WTC11 (cell line): ENCODE results near the gene PPP1R16B. TPM values are rescaled to one million over a fixed set of nuclear protein-coding genes. Genes with fewer than 3 reads are reported as not detected.

Source experiments
- ATAC-seq: fragments of 200-7000 bp; cut with Tn5 transposase; 2 replicates; pipeline ENCODE4 v1.10.0; 2021; ENCODE audit warnings: mild to moderate bottlenecking, moderate library complexity
- CTCF ChIA-PET: fragments of 300-600 bp; sonication (Branson Sonifier 250); formaldehyde crosslinking; loops from one replicate; lab custom pipeline; 2021; ENCODE audit warnings: antibody characterized with exemption; lab: Charles Lee
- POLR2A ChIA-PET: fragments of 350-600 bp; sonication (Branson Sonifier 250); formaldehyde crosslinking; loops from one replicate; lab custom pipeline; 2021; ENCODE audit warnings: antibody characterized with exemption; lab: Charles Lee
- DNase-seq: peaks from one replicate; pipeline ENCODE4 v3.0.0; 2021; ENCODE audit warnings: low spot score
- H3K27ac Mint-ChIP-seq: 2 replicates; pipeline ENCODE4 v1.8.0; 2021; ENCODE audit warnings: mixed read lengths
- H3K27me3 Mint-ChIP-seq: 2 replicates; pipeline ENCODE4 v1.8.0; 2021; ENCODE audit warnings: low read depth, mild to moderate bottlenecking, moderate library complexity, mixed read lengths
- H3K36me3 Mint-ChIP-seq: 2 replicates; pipeline ENCODE4 v1.8.0; 2021; ENCODE audit warnings: mixed read lengths
- H3K4me1 Mint-ChIP-seq: 2 replicates; pipeline ENCODE4 v1.8.0; 2022; ENCODE audit warnings: mixed read lengths
- H3K4me3 Mint-ChIP-seq: 2 replicates; pipeline ENCODE4 v1.8.0; 2021; ENCODE audit warnings: mild to moderate bottlenecking, moderate library complexity, mixed read lengths
- H3K9me3 Mint-ChIP-seq: 2 replicates; pipeline ENCODE4 v1.8.0; 2021; ENCODE audit warnings: mixed read lengths
- ATF2 ChIP-seq: sonication (generic); formaldehyde crosslinking; IDR thresholded peaks from 2 replicates; pipeline ENCODE4 v1.8.1; 2022; ENCODE audit warnings: low read depth, missing genetic modification reagents, borderline replicate concordance
- ATF3 ChIP-seq: sonication (generic); formaldehyde crosslinking; conservative IDR thresholded peaks from 2 replicates; pipeline ENCODE4 v1.8.1; 2022; ENCODE audit warnings: mild to moderate bottlenecking, missing genetic modification reagents
- E2F5 ChIP-seq: sonication (generic); formaldehyde crosslinking; IDR thresholded peaks from 2 replicates; pipeline ENCODE4 v1.8.1; 2022; ENCODE audit warnings: mild to moderate bottlenecking, moderate library complexity, missing genetic modification reagents
- ELF4 ChIP-seq: sonication (generic); formaldehyde crosslinking; IDR thresholded peaks from 2 replicates; pipeline ENCODE4 v1.8.1; 2022; ENCODE audit warnings: low read depth, mild to moderate bottlenecking, moderate library complexity, missing genetic modification reagents
- ETV6 ChIP-seq: sonication (generic); formaldehyde crosslinking; IDR thresholded peaks from 2 replicates; pipeline ENCODE4 v1.8.1; 2022; ENCODE audit warnings: mild to moderate bottlenecking, missing genetic modification reagents
- FOXP1 ChIP-seq: sonication (generic); formaldehyde crosslinking; IDR thresholded peaks from 2 replicates; pipeline ENCODE4 v1.8.0; 2022; ENCODE audit warnings: missing genetic modification reagents, mild to moderate bottlenecking, moderate library complexity, borderline replicate concordance
- FOXP4 ChIP-seq: sonication (generic); formaldehyde crosslinking; IDR thresholded peaks from 2 replicates; pipeline ENCODE4 v1.8.0; 2022; ENCODE audit warnings: mild to moderate bottlenecking, missing genetic modification reagents
- GRHL2 ChIP-seq: fragments of 250-450 bp; sonication (Bioruptor Pico); IDR thresholded peaks from 2 replicates; pipeline ENCODE4 v1.8.0; 2022; ENCODE audit warnings: mild to moderate bottlenecking, moderate library complexity; ENCODE audit not compliant: insufficient replicate concordance, severe bottlenecking
- NR1H2 ChIP-seq: sonication (generic); formaldehyde crosslinking; IDR thresholded peaks from 2 replicates; pipeline ENCODE4 v1.9.0; 2021; ENCODE audit warnings: mild to moderate bottlenecking, moderate library complexity, missing genetic modification reagents
- NR3C1 ChIP-seq: sonication (generic); formaldehyde crosslinking; conservative IDR thresholded peaks from 2 replicates; pipeline ENCODE4 v1.8.1; 2023; ENCODE audit warnings: low read depth, mild to moderate bottlenecking, missing genetic modification reagents
- OVOL2 ChIP-seq: fragments of 250-450 bp; sonication (Bioruptor Pico); IDR thresholded peaks from 2 replicates; pipeline ENCODE4 v1.9.0; 2021; ENCODE audit warnings: mild to moderate bottlenecking, borderline replicate concordance
- PREB ChIP-seq: sonication (generic); formaldehyde crosslinking; IDR thresholded peaks from 2 replicates; pipeline ENCODE4 v1.8.1; 2022; ENCODE audit warnings: mild to moderate bottlenecking, missing genetic modification reagents, moderate library complexity, borderline replicate concordance
- RELA ChIP-seq: sonication (generic); formaldehyde crosslinking; IDR thresholded peaks from 2 replicates; pipeline ENCODE4 v1.8.1; 2022; ENCODE audit warnings: missing genetic modification reagents, mild to moderate bottlenecking, borderline replicate concordance
- SMAD4 ChIP-seq: sonication (generic); formaldehyde crosslinking; IDR thresholded peaks from 2 replicates; pipeline ENCODE4 v1.8.0; 2022; ENCODE audit warnings: mild to moderate bottlenecking, missing genetic modification reagents
- ZBTB21 ChIP-seq: sonication (generic); formaldehyde crosslinking; IDR thresholded peaks from 2 replicates; pipeline ENCODE4 v1.8.1; 2023; ENCODE audit warnings: mild to moderate bottlenecking, missing genetic modification reagents, borderline replicate concordance
- ZMAT4 ChIP-seq: fragments of 250-450 bp; sonication (Bioruptor Pico); IDR thresholded peaks from 2 replicates; pipeline ENCODE4 v1.9.0; 2021; ENCODE audit warnings: mild to moderate bottlenecking
- ZNF121 ChIP-seq: sonication (generic); formaldehyde crosslinking; IDR thresholded peaks from 2 replicates; pipeline ENCODE4 v1.8.0; 2023; ENCODE audit warnings: missing genetic modification reagents
- ZNF232 ChIP-seq: sonication (generic); formaldehyde crosslinking; IDR thresholded peaks from 2 replicates; pipeline ENCODE4 v1.8.0; 2022; ENCODE audit warnings: mild to moderate bottlenecking, missing genetic modification reagents
- ZNF532 ChIP-seq: fragments of 250-450 bp; sonication (Bioruptor Pico); IDR thresholded peaks from 2 replicates; pipeline ENCODE4 v1.9.0; 2021; ENCODE audit warnings: mild to moderate bottlenecking, borderline replicate concordance
- total RNA-seq: library from RNA; stranded (reverse); gene quantifications from 3 replicates; pipeline ENCODE4 v1.2.3, GENCODE V29; 2021

Gene PPP1R16B
- total RNA-seq, 1 experiment from 2014 or later: 12.0 TPM

GRCh38 chr20:38950254-38950653, 144.8 kb downstream of the PPP1R16B start (continued):
- no peak for TF ChIP-seq ZNF532

- no peaks in the 10 kb centered on the region for H3K4me1 Mint-ChIP-seq
- TF ChIP-seq NR3C1 (CRISPR knock-in tag) (no peak), GRHL2 (no peak), ATF2 (CRISPR knock-in tag) (no peak), SMAD4 (no peak), ZBTB21 (CRISPR knock-in tag) (no peak)
- peaks cover 77% of the 10 kb centered on the region for H3K36me3 Mint-ChIP-seq
- no peak for DNase-seq
- no peaks in the 10 kb centered on the region for H3K27me3 Mint-ChIP-seq
- ChIA-PET POLR2A (no interaction called here), CTCF (no interaction called here)
- H3K9me3 Mint-ChIP-seq: no peaks in the 10 kb centered on the region
- H3K27ac Mint-ChIP-seq: no peak overlapping the region
- H3K4me3 Mint-ChIP-seq: no peak overlapping the region
- no peak for ATAC-seq
Observed at GRCh38 chr20:38951611-38952010, 146.1 kb downstream of the PPP1R16B start.

GRCh38 chr20:38952153-38952552, 146.7 kb downstream of the PPP1R16B start:
- CTCF ChIA-PET: no interaction called here
- H3K9me3 Mint-ChIP-seq: no peaks in the 10 kb centered on the region
- no peaks in the 10 kb centered on the region for H3K27me3 Mint-ChIP-seq
- no peak overlapping the region for H3K27ac Mint-ChIP-seq
- ATAC-seq: no peak
- peaks cover 71% of the 10 kb centered on the region for H3K36me3 Mint-ChIP-seq
- no peak for TF ChIP-seq SMAD4
- no peak for TF ChIP-seq PREB
- no peak for TF ChIP-seq ETV6 (CRISPR knock-in tag)
- no peak for TF ChIP-seq ELF4 (CRISPR knock-in tag)
- no peak for TF ChIP-seq ZNF121 (CRISPR knock-in tag)
- no peak for TF ChIP-seq ATF3 (CRISPR knock-in tag)
- no peak for TF ChIP-seq OVOL2 (CRISPR knock-in tag)
- TF ChIP-seq FOXP1 (CRISPR knock-in tag): no peak
- no peak for TF ChIP-seq NR1H2 (CRISPR knock-in tag)
- no peak for TF ChIP-seq ZMAT4 (CRISPR knock-in tag)
- TF ChIP-seq RELA (CRISPR knock-in tag): no peak
- TF ChIP-seq E2F5 (CRISPR knock-in tag): no peak
- no peak for TF ChIP-seq ZNF232 (CRISPR knock-in tag)
- no peak for TF ChIP-seq FOXP4 (CRISPR knock-in tag)
- H3K4me3 Mint-ChIP-seq: no peak overlapping the region
- POLR2A ChIA-PET: no interaction called here
- DNase-seq: no peak
- H3K4me1 Mint-ChIP-seq: no peaks in the 10 kb centered on the region
